HL-60/S4 treated with phorbol 12-myristate 13-acetate at 8.2 ng/mL for 4 days and 3 days (cell line): ENCODE data around the gene KRTAP5-8.
"Not testable (repeated sequence)": the region's sequence is repeated elsewhere in the genome, so short reads cannot be mapped to it uniquely, and the experiment has no call there.

Source experiments
- in situ Hi-C: fragments of 300-500 bp; cut with MboI; formaldehyde crosslinking; loops from 2 replicates; pipeline ENCODE4 v1.15.0; 2022; ENCODE audit warnings: low sequenced_read_pairs

KRTAP5-8 gene

GRCh38 chr11:71542879-71543777 is 5.3 kb downstream of the KRTAP5-8 start:
- in situ Hi-C loops, result no loop called here

GRCh38 chr11:71543866-71544265 is 6.0 kb downstream of the KRTAP5-8 start:
- in situ Hi-C loops, result no loop called here

GRCh38 chr11:71544525-71545214 is 6.8 kb downstream of the KRTAP5-8 start:
- in situ Hi-C loops, result no loop called here

- in situ Hi-C loops, result no loop called here
These were observed 7.7 kb downstream of the KRTAP5-8 start for GRCh38 chr11:71545405-71545966.

- in situ Hi-C loops, result no loop called here
These were observed 10.3 kb downstream of the KRTAP5-8 start, which contains the start of gene KRTAP5-9 for GRCh38 chr11:71548120-71548519. KRTAP5-9 (plus strand) TSS chr11:71548420; CDS start chr11:71548658, 238 bp downstream.

- in situ Hi-C loops, result no loop called here
These were observed 10.9 kb downstream of the KRTAP5-8 start for GRCh38 chr11:71548716-71549151.

GRCh38 chr11:71551711-71552110 is 13.9 kb downstream of the KRTAP5-8 start:
- in situ Hi-C loops, result no loop called here

- in situ Hi-C loops, result no loop called here
These were observed 17.2 kb downstream of the KRTAP5-8 start for GRCh38 chr11:71554996-71555395.

- in situ Hi-C loops, result no loop called here
These were observed 17.7 kb downstream of the KRTAP5-8 start for GRCh38 chr11:71555508-71555907.

GRCh38 chr11:71556018-71556417 is 18.2 kb downstream of the KRTAP5-8 start:
- in situ Hi-C loops, result no loop called here

GRCh38 chr11:71557257-71557656 is 19.4 kb downstream of the KRTAP5-8 start:
- in situ Hi-C loops, result no loop called here

- in situ Hi-C loops, result no loop called here
These were observed 21.2 kb downstream of the KRTAP5-8 start for GRCh38 chr11:71558996-71559395.

GRCh38 chr11:71562120-71562519 is 24.3 kb downstream of the KRTAP5-8 start:
- in situ Hi-C loops, result no loop called here

- in situ Hi-C loops, result no loop called here
These were observed 25.6 kb downstream of the KRTAP5-8 start for GRCh38 chr11:71563406-71563805.

GRCh38 chr11:71564430-71564829 is 26.6 kb downstream of the KRTAP5-8 start:
- in situ Hi-C loops, result no loop called here

- in situ Hi-C loops, result no loop called here
These were observed 27.4 kb downstream of the KRTAP5-8 start, which contains the start of gene KRTAP5-10 for GRCh38 chr11:71565263-71565662. KRTAP5-10 (plus strand) TSS chr11:71565563; CDS start chr11:71565588, 25 bp downstream.

- in situ Hi-C loops, result no loop called here
These were observed 28.3 kb downstream of the KRTAP5-8 start for GRCh38 chr11:71566081-71566620.

GRCh38 chr11:71566626-71567599 is 29.1 kb downstream of the KRTAP5-8 start:
- in situ Hi-C loops, result not testable (repeated sequence)

- in situ Hi-C loops, result not testable (repeated sequence)
These were observed 29.8 kb downstream of the KRTAP5-8 start for GRCh38 chr11:71567633-71568032.
